ENCODE data around the gene PRSS23.

The PRSS23 gene

DNA sequence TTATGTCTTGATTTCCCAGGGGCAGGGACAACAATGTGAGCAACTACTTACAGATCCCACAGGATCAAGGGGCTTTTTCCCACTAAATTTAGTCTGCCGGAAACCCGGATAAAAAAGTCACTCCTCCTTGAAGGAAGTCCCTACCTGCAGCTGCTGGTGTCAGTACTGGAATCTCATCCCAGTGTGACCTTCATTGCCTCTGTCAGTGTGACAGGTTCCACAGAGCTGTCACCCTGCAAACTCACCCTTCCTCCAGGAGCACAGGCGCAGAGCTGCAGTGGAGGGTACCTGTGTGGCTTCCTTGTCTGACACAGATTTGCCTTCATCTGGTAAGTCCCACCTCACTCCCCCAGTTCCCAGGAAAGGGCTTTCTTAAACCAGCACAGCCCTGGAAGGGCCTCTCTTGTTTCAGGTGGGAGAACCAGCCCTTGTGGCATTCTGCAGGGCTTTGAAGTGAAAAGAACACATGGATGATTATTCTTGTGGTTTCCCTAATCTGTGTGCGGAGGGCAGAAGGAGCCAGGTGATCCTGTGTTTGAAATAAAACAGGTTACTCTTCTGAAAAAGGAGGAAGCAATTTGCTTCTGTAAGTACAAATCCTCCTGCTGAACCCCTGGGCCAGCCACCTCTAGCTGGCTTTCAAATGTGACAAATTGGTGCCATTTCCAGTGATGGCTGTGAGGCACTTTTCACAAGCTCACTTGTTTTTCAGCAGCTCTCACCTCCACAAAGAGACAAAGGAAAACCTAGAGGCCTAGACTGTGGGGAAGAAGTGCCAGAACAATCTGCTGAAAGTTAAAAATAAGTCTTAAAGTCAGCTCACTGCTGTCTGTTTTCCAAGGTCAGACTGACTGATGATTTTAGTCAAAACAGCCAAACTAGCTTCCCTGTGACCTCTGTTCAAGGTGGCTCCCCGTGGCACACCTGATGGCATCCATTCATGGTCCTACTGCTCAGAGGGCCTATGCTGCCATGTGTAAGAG is 9.2 kb upstream of the PRSS23 start:
- no peak for DNase-seq

DNA sequence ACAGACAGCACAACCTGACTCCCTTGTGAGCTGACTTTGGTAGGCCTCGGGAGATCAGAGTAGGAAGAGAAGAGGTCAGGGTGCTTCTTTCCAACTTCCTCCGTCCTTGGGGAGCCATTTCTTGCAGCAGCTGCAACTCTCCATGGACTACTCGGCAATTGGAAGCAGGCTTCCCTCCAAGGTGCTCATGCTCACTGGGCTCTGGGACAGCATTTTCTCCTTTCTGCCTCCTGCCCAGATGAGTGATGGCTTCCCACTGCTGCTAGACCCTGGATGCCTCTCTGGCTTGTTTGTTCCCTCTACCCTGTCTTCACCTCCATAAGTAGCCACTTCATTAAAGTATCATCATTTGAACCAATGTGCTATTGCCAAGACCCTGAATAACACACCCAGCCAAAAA is 8.2 kb upstream of the PRSS23 start:
- no peak for DNase-seq

DNA sequence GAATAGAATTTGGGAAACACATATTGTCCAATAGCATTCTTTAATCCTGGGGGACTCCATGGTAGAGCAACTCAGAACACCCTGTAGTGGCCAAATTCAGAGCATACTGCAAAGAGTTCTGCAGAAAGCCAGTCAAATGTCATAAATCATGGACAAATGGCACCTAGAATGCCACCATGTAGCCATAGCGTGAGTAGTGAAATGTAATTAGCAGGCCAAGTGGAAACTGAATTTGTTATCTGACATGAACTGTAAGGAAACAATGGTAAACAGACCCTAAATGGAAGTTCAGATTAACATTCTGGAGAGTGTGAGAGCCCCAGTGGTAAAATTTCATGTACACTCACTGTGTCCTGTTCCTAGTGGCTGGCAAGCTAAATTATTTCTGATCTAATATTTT is 7.0 kb upstream of the PRSS23 start:
- peak; percentile 93 for DNase-seq

DNA sequence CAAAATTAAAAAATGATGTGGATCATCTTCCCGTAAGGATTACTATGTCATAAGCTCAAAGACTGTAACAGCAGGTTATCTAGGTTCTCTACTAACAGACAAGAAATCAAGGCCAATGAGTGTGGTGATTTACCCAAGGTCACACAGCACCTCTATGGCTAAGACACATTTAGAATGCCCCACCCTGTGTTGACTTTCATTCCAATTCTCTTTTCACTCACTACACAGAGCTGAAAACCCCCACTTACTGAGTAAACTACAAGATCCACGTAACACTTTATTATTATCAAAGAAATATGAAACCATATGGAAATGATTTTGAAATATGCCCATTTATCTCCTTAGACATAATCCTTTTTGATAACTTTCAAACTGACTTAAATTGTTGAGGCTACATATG is 4.8 kb upstream of the PRSS23 start:
- DNase-seq: peak; percentile 74

DNA sequence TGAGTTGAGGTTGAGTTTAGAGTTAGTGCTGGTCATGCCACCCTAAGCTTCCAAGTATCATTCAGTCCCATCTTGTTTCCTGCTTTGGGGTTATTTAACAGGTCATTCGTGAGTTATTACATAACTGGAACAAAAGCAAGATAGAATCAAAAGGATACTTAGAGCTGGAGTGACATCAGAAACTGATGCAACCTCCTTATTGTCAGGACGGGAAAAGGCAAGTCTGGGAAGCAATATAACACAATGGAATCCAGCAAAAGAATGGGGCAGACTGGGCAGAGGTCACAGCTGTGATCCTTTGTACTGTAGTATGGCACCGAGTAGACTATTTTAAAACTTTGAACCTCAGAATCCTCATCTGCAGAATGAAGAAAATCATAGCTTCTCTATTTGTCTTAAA is 4.4 kb upstream of the PRSS23 start:
- DNase-seq: peak; percentile 74

DNA sequence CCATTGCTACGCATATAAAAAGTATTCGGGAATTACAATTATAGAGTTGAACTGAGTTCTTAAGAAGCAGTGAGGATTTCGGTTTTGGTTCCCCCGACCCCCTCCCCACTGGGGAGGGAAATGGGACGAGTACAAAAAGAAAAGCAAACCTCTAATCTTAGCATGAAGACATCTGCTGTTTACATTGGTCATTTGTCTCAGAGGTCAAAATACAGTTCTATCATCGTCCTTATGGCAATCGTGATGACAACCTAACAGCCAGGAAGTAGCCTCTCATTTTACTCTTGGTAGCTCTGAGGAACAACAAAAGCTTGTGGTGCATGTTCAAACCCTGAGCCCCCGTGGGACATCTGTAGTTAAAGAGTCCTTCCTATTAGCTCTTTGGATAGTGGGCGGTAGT is 3.2 kb upstream of the PRSS23 start:
- no peak for DNase-seq

DNA sequence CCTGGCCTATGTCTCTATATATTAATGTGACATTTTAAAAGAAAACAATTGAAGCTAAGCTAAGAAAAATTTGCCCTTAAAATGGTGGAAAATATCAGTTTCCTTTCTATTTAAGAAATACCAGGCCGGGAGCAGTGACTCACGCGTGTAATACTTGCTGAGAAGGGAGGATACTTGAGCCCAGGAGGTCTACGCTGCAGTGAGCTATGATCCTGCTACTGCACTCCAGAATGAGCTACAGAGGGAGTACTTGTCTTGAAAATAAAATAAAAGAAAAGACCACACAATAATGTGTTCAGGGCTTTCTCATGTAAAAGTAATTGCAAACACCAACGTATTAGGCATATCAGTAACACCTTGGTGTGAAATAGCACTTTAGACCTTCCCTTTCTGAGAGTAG is 1.4 kb upstream of the PRSS23 start:
- no peak for DNase-seq

DNA sequence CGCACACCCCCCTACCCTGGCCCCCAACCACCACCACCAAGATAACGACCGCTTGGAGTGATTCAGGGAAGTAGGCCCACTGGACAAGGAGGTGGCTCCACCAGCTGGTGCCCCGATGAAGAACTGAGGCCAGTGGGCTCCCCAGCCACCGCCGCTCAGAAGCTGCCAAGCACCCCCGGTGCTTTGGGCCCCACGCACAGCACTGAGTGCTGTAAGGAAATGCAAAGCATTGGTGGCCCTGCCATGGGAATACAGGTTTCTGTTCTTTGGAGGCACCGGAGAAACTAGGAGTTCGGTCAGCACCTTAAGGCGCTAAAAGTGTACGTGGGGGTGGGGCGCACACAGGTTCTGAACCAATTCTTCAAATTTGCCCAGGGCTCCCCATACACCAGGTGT is 664 bp upstream of the PRSS23 start:
- no peak for DNase-seq

DNA sequence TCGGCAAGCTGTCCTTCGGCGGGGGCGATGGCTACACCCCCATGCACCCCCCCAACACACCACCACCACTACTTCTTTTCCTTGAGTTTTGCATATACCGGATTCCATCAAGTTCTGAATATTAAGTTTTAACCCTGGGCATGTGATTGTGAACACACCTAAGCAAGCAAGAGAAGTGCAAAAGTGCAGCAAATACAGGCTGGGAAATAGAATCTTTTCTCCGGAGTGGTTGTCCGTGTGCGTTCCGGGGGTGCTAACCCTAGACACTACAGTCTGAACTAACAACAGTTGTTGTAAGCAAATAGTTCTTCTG is 574 bp downstream of the PRSS23 start:
- no peak for DNase-seq

DNA sequence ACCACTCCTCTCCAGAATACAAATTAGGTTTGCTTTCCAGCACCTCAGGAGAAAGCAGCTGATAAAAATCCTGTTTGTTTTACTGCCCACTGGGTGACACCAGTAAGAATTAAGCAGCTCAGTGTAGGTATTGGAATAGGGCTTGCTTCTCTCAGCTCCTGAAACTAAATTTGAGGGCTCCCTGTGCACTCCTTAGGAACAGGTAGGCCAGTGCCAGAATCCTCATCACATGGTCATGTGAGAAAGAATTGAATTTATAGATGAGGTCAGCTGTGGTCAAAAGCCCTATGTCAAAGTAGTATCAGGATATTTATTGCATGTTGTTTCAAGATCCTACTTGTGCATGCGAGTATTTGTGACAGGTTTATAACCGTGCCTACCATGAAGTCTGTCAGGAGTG is 1.0 kb downstream of the PRSS23 start:
- no peak for DNase-seq

DNA sequence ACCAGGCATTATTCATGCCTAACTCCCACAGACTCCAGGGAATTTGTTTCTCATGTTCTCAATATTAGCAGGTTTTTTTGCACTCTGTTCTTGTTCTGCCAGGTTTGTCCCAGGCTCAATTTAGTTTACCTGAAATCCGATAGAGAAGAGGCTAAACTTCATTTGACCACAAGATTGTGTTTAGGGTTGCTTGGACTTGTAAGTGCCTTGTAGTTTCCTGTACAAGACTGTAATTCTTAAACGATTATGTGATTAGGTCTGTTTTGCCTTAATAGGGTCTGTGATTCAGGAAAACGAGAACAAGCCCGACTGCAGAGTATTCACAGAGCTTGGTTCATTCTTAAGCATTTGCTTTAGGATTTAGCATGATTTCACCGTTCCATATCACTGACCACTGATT is 1.8 kb downstream of the PRSS23 start:
- DNase-seq: no peak

DNA sequence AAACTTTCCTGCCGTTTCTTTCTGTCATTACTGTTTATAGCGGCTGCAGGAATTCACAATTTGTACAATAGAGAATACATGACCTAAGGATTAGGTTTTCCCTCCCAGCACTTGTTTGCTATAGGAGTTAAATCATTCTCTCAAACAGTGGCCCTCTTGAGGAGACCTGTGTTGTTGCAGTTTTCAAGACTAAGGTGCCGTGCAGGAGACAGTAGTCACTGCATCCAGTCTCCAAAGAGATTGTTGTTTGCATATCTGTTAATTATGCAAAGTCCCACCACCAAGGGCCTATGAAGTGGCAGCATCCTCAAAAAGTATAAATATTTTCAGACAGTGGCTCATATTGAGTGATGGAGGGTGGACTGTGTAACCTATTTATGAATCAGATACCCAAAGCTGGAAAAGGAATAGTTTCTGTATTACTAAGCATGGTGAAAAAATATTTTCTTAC is 2.3 kb downstream of the PRSS23 start:
- DNase-seq: peak; percentile 92

DNA sequence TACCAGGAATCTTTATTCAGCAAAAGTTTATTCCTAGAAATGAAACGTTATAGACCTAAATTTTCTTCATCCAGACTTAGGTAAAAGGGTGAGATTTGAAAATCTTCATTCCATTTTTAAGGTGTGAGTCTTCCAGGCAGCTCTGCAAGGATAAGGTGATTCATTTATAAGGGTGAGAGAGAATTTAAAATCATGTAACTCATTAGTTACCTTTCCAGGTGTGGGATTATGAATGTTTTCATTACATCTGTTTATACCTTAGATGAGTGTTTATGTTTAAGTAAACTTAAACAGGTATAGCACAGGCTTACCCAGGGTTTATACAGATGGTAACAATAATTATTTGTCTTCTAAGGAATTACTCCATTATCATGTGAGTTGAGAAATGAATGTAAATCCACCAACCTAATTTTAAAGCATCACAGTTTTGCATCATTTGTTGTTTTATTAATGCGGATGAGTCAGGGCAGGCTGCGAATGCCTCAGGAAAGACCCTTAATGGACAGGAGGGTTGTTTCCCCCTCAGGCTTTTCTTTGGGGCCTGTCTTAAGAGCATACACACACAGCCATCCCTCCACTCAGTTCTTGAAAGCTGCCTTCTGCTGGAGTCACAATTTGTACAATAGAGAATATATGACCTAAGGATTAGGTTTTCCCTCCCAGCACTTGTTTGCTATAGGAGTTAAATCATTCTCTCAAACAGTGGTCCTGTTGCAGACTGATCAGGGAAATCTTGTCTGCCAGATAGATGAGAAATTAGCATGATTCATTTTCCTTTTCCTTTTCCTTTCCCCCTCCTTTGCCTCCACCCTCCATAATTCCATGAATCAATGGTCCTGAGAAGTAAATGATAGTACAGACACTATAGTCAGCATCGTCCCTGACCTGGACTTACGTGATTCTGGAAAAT is 3.0 kb downstream of the PRSS23 start:
- no peak for DNase-seq

DNA sequence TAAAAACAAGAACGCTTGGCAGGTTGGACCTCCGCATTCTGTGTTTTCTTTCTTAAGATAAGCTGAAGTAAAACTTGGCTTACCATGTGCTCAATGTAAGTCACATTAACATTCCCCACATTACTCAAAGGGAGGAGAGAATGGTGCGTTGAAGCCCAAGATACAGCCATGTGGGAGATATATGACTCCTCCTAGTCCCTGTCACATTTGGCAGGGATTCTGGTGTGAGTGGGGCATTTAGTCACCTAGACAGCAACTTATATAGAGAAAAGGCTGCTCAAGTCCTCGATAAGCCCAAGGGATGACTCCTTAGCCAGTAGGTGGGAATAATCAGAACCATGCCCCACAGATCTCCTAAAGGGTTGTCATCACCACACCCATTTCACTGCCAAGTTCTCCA is 4.6 kb downstream of the PRSS23 start:
- DNase-seq: no peak

DNA sequence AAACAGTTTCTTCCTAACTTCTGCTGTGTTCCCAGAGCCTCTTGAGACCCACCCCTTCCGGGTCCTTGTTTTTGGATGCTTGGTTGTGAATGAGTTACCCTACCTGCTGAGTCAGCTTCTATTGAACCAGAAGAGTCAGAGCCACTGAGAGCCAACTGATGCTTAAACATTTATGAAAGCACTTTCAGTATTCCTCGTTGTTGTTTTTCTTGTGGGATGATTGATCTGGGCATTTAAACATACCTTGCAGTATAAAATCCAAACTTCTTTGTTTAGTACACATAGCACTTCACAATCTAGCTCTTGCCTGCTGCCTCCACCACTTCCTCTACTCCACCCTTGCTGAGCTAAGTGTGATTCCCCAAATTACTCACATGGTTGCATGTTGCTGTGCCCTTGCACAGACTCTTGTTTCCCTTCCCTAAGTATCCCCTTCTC is 5.5 kb downstream of the PRSS23 start:
- peak; percentile 83 for DNase-seq

DNA sequence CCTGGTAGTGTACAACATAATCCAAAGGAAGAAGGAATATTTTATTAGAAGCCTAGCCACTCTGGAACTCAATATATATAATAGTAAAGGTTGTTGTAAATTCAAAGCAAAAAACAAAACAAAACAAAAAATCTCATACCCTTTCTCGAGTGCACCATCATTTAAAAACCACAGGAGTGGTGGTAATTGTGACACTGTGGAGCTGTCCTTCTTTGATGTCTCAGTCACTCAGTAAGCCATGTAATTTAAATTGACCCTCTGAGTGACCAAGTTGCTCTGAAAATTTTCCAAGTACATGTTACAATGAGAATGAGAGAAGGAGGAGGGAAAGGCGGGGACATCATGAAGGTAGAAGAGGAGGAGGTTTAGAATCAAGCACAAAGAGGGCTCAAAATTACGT is 6.6 kb downstream of the PRSS23 start:
- no peak for DNase-seq

DNA sequence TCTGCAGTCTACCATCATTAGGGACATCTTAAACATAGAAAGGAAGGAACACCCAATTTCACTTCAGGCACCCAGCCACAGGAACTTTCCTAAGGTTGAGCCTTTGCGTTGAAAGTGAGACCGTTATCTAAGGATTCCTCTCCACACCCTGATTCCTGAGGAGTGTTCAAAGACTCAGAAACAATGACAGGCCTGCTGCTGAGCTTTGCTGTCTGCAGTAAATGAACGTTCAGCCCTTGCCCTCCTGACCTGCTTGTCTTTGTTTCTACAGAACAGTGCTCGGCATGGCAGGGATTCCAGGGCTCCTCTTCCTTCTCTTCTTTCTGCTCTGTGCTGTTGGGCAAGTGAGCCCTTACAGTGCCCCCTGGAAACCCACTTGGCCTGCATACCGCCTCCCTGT is 7.0 kb downstream of the PRSS23 start:
- DNase-seq: no peak

DNA sequence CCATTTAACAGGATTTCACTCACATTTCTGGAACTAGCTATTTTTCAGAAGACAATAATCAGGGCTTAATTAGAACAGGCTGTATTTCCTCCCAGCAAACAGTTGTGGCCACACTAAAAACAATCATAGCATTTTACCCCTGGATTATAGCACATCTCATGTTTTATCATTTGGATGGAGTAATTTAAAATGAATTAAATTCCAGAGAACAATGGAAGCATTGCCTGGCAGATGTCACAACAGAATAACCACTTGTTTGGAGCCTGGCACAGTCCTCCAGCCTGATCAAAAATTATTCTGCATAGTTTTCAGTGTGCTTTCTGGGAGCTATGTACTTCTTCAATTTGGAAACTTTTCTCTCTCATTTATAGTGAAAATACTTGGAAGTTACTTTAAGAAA is 9.2 kb downstream of the PRSS23 start:
- DNase-seq: no peak

DNA sequence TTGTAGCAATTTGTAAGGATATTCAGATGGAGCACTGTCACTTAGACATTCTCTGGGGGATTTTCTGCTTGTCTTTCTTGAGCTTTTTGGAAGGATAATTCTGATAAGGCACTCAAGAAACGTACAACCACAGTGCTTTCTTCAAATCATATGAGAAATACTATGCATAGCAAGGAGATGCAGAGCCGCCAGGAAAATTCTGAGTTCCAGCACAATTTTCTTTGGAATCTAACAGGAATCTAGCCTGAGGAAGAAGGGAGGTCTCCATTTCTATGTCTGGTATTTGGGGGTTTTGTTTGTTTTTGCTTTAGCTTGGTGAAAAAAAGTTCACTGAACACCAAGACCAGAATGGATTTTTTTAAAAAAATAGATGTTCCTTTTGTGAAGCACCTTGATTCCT is 9.9 kb downstream of the PRSS23 start:
- DNase-seq: no peak

DNA sequence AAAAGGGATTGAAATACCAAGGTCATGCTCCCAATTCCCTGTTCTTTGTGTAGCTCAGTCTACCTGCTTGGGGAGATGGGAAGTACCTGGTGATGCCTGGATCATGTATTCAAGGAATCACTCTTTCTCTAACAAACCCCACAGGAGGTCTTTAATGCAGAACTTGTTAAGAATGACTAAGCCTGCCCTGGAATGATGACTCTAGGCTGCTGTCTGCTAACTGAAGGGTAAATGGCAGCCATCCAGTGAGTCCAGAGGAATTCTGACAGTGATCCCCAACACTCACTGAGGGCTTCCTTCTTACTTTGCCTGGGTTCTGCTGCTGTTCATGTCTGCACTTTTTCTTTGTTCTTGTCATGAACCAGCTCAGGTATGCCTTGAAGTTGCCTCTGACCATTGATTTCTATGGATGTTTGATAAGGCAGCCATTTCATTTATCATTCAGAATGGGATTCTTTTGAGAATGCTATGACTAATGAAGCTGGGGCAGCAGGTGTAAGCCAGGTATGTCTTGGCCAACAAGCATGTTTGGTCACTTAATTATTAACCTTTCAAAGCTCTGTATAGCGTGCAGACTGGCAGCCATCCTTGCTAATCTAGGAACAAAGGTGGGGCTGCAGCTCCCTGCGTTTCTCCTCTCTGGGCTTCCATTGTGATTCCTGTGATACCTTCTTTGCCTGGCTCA is 11.4 kb downstream of the PRSS23 start:
- no peak for DNase-seq

DNA sequence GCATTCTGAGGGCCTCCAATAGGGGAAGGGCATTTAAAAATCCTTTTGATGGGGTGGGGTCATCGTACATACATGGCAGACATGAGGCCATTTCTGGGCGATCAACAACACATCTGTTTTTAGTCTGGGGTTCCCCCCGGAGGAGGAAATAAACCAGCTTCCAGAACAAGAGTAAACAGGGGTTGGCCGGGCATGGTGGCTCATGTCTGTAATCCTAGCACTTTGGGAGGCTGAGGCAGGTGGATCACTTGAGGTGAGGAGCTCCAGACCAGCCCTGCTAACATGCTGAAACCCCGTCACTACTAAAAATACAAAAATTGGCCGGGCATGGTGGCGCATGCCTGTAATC is 12.0 kb downstream of the PRSS23 start:
- DNase-seq: no peak

DNA sequence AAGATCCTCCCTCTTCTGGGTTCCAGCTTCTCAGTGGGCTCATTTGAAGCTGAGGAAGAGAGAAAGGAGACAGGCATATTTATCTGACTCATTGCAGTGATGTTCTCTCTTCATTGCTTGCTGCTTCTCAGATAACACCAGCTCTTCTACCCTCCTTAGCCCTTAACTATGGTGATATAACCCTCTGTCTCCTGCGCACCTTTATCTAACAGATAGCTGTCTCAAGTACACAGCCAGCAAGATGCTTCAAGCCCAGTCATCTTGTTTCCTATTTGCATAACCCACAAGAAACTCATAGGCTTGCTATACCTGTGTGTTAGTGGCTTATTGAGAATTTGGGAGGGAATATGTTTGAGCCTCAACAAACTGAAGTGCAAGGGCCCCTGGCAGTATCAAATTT is 12.6 kb downstream of the PRSS23 start:
- DNase-seq: no peak

DNA sequence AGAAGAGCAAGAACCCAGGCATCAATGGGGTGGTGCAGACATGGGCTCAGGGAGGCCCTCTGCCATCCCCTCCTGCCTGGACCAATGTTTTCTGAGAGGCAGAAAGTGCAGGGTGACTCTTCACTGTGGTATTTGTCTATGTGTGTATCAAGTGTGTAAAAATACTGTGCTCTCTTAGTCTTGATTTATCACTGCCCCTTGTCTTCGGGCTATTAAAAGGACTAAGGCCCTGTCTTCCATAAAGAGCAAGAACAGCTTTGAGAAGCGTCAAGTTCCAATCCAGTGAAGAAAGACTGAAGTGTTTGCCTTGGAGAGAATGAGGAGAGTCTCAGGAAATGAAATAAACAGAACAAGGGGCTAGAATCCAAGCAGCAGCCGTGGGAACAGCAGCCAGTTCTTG is 14.4 kb downstream of the PRSS23 start:
- DNase-seq: no peak

DNA sequence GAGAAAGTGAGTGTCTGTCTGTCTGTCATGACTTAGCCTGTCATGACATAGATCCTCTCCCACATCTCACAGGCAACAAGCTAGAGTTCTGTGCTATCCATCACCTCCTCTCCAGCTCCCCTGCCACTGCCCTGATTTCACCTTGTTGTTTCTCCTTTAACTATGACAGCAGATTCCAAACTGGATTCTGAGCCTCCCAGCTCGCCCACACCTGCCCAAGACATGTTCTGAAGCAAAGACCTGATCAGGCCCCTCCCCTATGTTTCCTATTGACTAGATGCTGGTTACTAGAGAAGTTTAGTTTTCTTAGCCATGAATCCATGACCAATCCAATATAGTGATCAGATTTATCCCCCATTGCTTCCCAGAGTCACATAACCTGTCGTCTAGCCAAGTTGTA is 15.4 kb downstream of the PRSS23 start:
- DNase-seq: no peak

All from OCI-M1 (cell line).